Activated naive CD4-positive, alpha-beta T cell treated with anti-CD3 and anti-CD28 coated beads, Interleukin-2, amount 10 ng/mL, durations not matched to agents 7 days and 5 days (primary cell): ENCODE results near the gene ALDH9A1.

Experiments used
- CTCF ChIA-PET: fragments of 350-600 bp; sonication (Branson Sonifier 250); formaldehyde crosslinking; loops from one replicate; lab custom pipeline; 2021; ENCODE audit warnings: antibody characterized with exemption; lab: Charles Lee
- DNase-seq: peaks from one replicate; pipeline ENCODE4 v3.0.0-alpha.2; 2020
- H3K27ac Mint-ChIP-seq: one replicate; pipeline ENCODE4 v1.8.0; 2021; ENCODE audit warnings: mild to moderate bottlenecking, moderate library complexity, mixed read lengths
- H3K27me3 Mint-ChIP-seq: one replicate; pipeline ENCODE4 v1.8.0; 2021; ENCODE audit warnings: mild to moderate bottlenecking, mixed read lengths
- H3K36me3 Mint-ChIP-seq: one replicate; pipeline ENCODE4 v1.8.0; 2021; ENCODE audit warnings: mixed read lengths
- H3K4me1 Mint-ChIP-seq: one replicate; pipeline ENCODE4 v1.8.0; 2021; ENCODE audit warnings: mixed read lengths
- H3K4me3 Mint-ChIP-seq: one replicate; pipeline ENCODE4 v1.8.0; 2021; ENCODE audit warnings: mild to moderate bottlenecking, moderate library complexity, mixed read lengths
- H3K9me3 Mint-ChIP-seq: one replicate; pipeline ENCODE4 v1.8.0; 2021; ENCODE audit warnings: mixed read lengths

ALDH9A1 gene

DNA sequence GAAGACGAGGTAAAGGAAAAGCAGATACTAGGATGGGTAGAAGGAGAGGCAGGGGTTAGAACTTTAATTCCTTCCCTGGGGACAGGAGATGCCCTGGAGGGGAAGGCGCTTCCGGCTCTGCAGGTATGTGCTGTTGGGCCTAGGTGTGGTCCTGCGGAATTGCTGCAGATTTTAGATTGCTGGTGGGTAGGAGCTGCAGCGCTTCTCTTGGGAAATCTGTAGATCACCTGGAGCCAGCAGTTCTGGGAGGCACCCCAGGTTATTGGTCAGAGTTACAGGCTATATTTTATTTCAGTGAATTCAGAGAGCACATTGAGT lies 66.3 kb downstream of the ALDH9A1 start:
- CTCF ChIA-PET = interaction anchor here (0.8 to 1.6 kb wide), 2 partner anchors 10 to 213 kb away, joined by 3 read pairs; no protein-coding TSS in a partner anchor
- Mint-ChIP-seq H3K36me3 (no peaks in the 10 kb centered on the region), H3K27me3 (peaks cover 9% of the 10 kb centered on the region), H3K9me3 (no peaks in the 10 kb centered on the region), H3K27ac (no peak overlapping the region), H3K4me1 (peaks cover 14% of the 10 kb centered on the region), H3K4me3 (no peak overlapping the region)
- no peak for DNase-seq

DNA sequence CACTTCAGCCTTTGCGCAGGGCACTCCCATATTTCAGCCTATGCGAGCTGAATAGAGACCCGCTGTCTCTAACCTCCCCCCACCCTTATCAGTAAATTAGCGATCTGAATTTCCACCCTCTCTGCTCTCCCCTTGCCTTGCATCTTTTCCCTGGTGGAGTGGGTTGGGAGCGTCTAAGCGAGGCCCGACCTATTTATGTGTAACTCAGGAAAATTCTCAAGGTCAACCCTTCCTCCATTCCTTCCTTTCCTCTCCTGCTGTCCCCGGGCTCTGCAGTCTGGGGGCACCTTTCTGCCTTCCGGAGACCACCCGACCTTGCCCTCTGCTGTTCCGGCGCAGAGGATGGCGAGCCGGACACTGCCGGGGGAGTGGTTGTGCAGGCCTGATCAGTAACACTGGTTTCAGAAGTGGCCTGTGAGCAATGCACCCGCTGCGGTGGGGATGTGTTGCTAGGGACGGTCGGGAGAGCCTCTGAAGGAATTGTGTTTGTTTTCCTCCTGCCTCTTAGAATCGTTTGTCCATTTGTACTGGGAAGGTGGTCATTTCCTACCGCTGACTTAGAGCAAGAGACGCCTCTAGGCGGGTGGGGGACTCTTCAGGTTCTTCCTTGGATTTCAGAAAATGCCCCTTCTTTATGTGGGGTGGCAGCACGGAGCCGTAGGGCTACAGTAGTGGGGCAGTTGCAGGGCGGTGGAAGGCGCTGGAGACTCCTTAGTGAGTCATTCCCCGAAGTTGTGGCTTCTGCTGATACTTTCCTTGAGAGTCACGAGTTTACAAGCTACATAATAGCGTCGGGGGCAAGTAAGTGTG lies 66.8 kb downstream of the ALDH9A1 start:
- H3K36me3 Mint-ChIP-seq = no peaks in the 10 kb centered on the region
- peaks cover 14% of the 10 kb centered on the region for H3K4me1 Mint-ChIP-seq
- no peaks in the 10 kb centered on the region for H3K9me3 Mint-ChIP-seq
- H3K27me3 Mint-ChIP-seq = peaks cover 13% of the 10 kb centered on the region
- no peak overlapping the region for H3K27ac Mint-ChIP-seq
- H3K4me3 Mint-ChIP-seq = no peak overlapping the region
- peak; percentile 53 for DNase-seq
- CTCF ChIA-PET = interaction anchor here (0.8 to 1.6 kb wide), 3 partner anchors 10 to 214 kb away, joined by 3 read pairs; no protein-coding TSS in a partner anchor

DNA sequence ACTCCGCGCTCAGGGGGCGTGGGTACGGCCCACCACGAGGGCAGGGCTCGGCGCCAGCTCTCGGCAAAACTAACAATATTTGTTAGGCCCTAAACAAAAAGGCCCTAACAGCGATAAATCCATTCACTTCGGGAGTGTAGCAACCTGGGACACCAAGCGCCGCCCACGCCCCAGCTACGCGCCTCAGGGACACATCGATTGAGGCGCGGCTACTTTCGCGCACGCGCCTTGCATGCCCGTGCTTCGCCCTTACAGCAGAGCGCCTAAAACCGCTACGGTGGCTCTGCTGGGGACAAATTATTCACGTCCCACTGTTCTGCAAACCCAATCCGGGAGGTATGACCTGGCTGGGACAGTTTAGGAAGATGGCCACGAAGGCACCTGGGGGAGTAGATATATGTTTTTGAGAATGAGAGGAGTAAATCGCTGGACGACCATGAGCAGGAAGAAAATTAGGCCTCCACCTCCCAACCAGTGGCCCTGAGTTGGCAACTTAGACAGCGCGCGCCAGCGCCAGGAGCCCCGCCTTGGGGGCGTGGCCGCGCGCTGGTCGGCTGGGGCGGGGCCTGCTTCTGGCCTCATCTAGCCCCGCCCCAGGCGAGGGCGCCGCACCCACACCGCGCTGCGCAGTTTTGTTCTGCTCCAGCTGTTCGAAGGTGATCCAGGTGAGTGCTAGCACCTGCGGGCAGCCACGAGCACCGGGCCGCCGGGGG lies 67.6 kb downstream of the ALDH9A1 start, which contains the start of gene MGST3:
MGST3 (plus strand) TSS at position 606 of the 713 bp plus-strand sequence. CDS start 18,614 bp downstream, outside the sequence.
- H3K4me1 Mint-ChIP-seq = peaks cover 14% of the 10 kb centered on the region

DNA sequence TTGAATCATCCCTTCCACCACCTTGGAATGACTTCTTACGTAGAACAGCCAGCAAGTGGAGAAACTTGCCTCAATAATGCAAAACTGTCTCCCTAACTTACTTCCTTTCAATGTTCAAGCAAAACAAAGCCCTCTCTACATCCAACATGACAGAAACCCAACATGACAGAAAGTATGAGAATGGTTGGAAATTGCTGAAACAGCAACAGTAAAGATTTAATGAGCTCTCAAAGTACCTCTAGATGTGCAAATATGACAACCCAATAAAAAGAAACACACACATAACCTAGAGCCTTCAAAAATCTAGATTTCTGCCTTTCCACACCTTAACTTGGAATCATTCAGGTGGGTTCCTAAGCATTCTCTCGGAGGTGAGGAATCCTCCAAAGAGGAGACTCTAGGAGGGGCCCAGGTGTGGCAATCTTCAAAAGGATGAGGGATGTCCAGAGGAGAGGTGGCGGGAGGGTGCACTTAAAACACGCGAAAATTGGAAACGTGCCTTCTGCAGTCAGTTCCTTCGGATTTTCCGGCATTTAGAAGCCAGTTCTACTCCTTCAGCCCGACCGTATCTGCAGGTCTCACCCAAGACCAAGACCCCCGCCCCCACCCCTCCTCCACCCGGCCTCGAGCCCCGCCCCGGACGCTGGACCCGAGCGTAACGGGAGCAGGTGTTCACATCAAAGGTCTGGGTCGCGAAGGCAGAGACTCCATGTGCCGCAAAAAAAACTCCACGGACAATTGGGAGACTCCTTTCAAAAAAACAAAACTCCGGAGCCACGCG lies 68.3 kb downstream of the ALDH9A1 start:
- Mint-ChIP-seq H3K4me3 (no peak overlapping the region), H3K36me3 (no peaks in the 10 kb centered on the region), H3K27ac (peak overlapping the region; percentile 71), H3K4me1 (peaks cover 14% of the 10 kb centered on the region), H3K27me3 (peaks cover 16% of the 10 kb centered on the region), H3K9me3 (no peaks in the 10 kb centered on the region)
- no peak for DNase-seq
- CTCF ChIA-PET = interaction anchor here (0.6 kb wide), 2 partner anchors 139 to 213 kb away, joined by 3 read pairs; no protein-coding TSS in a partner anchor

More for the DNA sequence above, 67.6 kb downstream of the ALDH9A1 start, which contains the start of gene MGST3:
- Mint-ChIP-seq H3K36me3 (no peaks in the 10 kb centered on the region), H3K27me3 (peaks cover 13% of the 10 kb centered on the region), H3K4me3 (no peak within 1 kb of the TSS), H3K27ac (peak within 1 kb of the TSS; percentile 71), H3K9me3 (no peaks in the 10 kb centered on the region)
- CTCF ChIA-PET = interaction anchor here (0.6 to 0.9 kb wide), 3 partner anchors 32 to 212 kb away, joined by 3 read pairs; no protein-coding TSS in a partner anchor
- DNase-seq = peak; percentile 95

GRCh38 chr1:165629151-165629550 lies 69.2 kb downstream of the ALDH9A1 start:
- no peaks in the 10 kb centered on the region for H3K9me3 Mint-ChIP-seq
- no peak overlapping the region for H3K27ac Mint-ChIP-seq
- CTCF ChIA-PET = no interaction called here
- DNase-seq = no peak
- H3K4me3 Mint-ChIP-seq = no peak overlapping the region
- H3K36me3 Mint-ChIP-seq = no peaks in the 10 kb centered on the region
- peaks cover 14% of the 10 kb centered on the region for H3K4me1 Mint-ChIP-seq
- H3K27me3 Mint-ChIP-seq = peaks cover 20% of the 10 kb centered on the region

GRCh38 chr1:165628147-165628822 lies 70.1 kb downstream of the ALDH9A1 start:
- H3K4me1 Mint-ChIP-seq = peaks cover 14% of the 10 kb centered on the region
- no peaks in the 10 kb centered on the region for H3K36me3 Mint-ChIP-seq
- H3K4me3 Mint-ChIP-seq = no peak overlapping the region
- DNase-seq = no peak
- H3K27ac Mint-ChIP-seq = no peak overlapping the region
- peaks cover 15% of the 10 kb centered on the region for H3K27me3 Mint-ChIP-seq
- CTCF ChIA-PET = no interaction called here
- H3K9me3 Mint-ChIP-seq = no peaks in the 10 kb centered on the region

- DNase-seq = no peak
- CTCF ChIA-PET = no interaction called here
- no peaks in the 10 kb centered on the region for H3K9me3 Mint-ChIP-seq
- H3K4me3 Mint-ChIP-seq = no peak overlapping the region
- H3K4me1 Mint-ChIP-seq = peaks cover 5% of the 10 kb centered on the region
- no peak overlapping the region for H3K27ac Mint-ChIP-seq
- H3K36me3 Mint-ChIP-seq = no peaks in the 10 kb centered on the region
- peaks cover 22% of the 10 kb centered on the region for H3K27me3 Mint-ChIP-seq
These were observed 73.9 kb downstream of the ALDH9A1 start for GRCh38 chr1:165624441-165624840.

DNA sequence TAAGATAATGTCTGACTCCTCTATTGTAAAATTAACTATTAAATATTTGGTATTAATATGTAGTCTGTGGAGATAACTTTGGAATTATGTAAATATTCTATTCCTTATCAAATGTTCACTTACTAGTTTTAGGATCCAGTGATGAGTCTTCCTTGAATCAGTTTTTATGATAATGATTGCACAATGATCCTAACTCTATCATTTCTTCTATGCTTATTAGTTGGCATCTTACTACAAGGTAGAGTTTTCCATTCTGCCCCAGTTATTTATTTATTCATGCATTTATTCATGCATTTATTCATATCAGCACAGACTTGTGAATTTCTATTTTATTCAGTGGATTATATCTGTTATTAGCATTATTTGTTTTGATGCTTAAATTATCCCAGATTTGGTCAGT lies 74.7 kb downstream of the ALDH9A1 start:
- Mint-ChIP-seq H3K4me1 (no peaks in the 10 kb centered on the region), H3K27ac (no peak overlapping the region), H3K4me3 (no peak overlapping the region), H3K9me3 (no peaks in the 10 kb centered on the region), H3K27me3 (peaks cover 22% of the 10 kb centered on the region), H3K36me3 (no peaks in the 10 kb centered on the region)
- no peak for DNase-seq
- CTCF ChIA-PET = interaction anchor here (0.7 kb wide), 1 partner anchor 29 kb away, joined by 3 read pairs; no protein-coding TSS in a partner anchor

- Mint-ChIP-seq H3K27ac (no peak overlapping the region), H3K4me3 (no peak overlapping the region), H3K36me3 (no peaks in the 10 kb centered on the region), H3K9me3 (no peaks in the 10 kb centered on the region), H3K27me3 (peaks cover 34% of the 10 kb centered on the region), H3K4me1 (no peaks in the 10 kb centered on the region)
- CTCF ChIA-PET = interaction anchor here (0.6 to 1.0 kb wide), 2 partner anchors 18 to 61 kb away, joined by 3 read pairs; no protein-coding TSS in a partner anchor
- DNase-seq = no peak
These were observed 78.7 kb downstream of the ALDH9A1 start for GRCh38 chr1:165619647-165620151.

- no peak for DNase-seq
- CTCF ChIA-PET = no interaction called here
- peaks cover 38% of the 10 kb centered on the region for H3K27me3 Mint-ChIP-seq
These were observed 81.3 kb downstream of the ALDH9A1 start for GRCh38 chr1:165616987-165617546.

DNA sequence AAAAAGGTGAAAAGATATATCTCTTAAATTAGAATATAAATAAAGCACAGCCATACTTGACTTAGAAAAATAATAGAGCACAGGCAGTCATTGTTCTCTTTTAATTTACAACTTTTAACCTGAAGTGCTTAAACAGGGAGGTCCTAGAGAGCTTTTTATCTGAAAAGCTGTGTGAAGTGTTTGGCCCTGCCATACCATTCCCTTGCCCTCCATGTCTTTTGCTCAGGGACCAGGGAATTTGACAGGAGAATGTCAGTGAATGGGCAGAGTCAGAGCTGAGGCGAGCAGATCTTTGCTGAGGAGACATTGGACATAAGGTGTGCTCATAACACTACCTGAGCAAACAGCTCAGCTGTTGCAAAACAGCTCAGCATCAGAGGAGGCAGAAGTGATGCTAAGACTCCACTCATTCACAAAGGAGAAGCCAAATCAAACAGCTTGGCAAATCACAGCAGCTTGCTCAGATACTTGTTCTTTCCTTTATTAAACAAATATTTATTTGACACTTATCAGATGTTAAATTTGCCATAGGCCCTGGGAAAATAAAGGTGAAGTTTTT lies 82.2 kb downstream of the ALDH9A1 start:
- peaks cover 47% of the 10 kb centered on the region for H3K27me3 Mint-ChIP-seq
- CTCF ChIA-PET = interaction anchor here (0.7 to 0.9 kb wide), 2 partner anchors 13 to 16 kb away, joined by 3 read pairs; no protein-coding TSS in a partner anchor
- DNase-seq = no peak
- H3K36me3 Mint-ChIP-seq = no peaks in the 10 kb centered on the region
- H3K27ac Mint-ChIP-seq = no peak overlapping the region
- peaks cover 4% of the 10 kb centered on the region for H3K9me3 Mint-ChIP-seq
- H3K4me1 Mint-ChIP-seq = no peaks in the 10 kb centered on the region
- H3K4me3 Mint-ChIP-seq = no peak overlapping the region

More at GRCh38 chr1:165616987-165617546, 81.3 kb downstream of the ALDH9A1 start:
- Mint-ChIP-seq H3K4me3 (no peak overlapping the region), H3K27ac (no peak overlapping the region), H3K4me1 (no peaks in the 10 kb centered on the region), H3K36me3 (no peaks in the 10 kb centered on the region), H3K9me3 (peaks cover 4% of the 10 kb centered on the region)
